Bronchial epithelial cell (primary cell): ENCODE measurements around the gene PLAA. TPM values are rescaled to one million over a fixed set of nuclear protein-coding genes. Genes with fewer than 3 reads are reported as not detected.

ENCODE experiments used
- DNase-seq: peaks from one replicate; pipeline ENCODE4 v3.0.0-alpha.2; 2010; ENCODE audit warnings: low read depth
- FAIRE-seq: peaks from 2 replicates; lab custom pipeline; 2011; peaks lifted over from hg19 to GRCh38; lab: Jason Lieb, UNC
- H3K27me3 ChIP-seq: 2 replicates; pipeline ENCODE4 v1.5.1; 2011; ENCODE audit warnings: low read length; ENCODE audit not compliant: control insufficient read depth, insufficient read depth
- H3K36me3 ChIP-seq: 2 replicates; pipeline ENCODE4 v1.5.1; 2011; ENCODE audit warnings: low read length; ENCODE audit not compliant: control insufficient read depth, insufficient read depth
- H3K4me3 ChIP-seq: 2 replicates; pipeline ENCODE4 v1.5.1; 2011; ENCODE audit warnings: mild to moderate bottlenecking, low read depth, low read length, control low read depth
- CTCF ChIP-seq: IDR thresholded peaks from 2 replicates; pipeline ENCODE4 v1.5.1; 2011; ENCODE audit warnings: mild to moderate bottlenecking, moderate library complexity, low read length, control low read depth, inconsistent platforms; ENCODE audit not compliant: insufficient read depth, severe bottlenecking
- total RNA-seq: library from RNA; depleted of rRNA; stranded (reverse); fragments of >200 nt; gene quantifications from 2 replicates; pipeline ENCODE4 v1.2.1, GENCODE V29; 2014

Gene PLAA
- total RNA-seq, 1 donor from 2014 or later: 27.6 TPM

- Histone ChIP-seq H3K36me3 (no peaks in the 10 kb centered on the region), H3K4me3 (no peak overlapping the region), H3K27me3 (no peaks in the 10 kb centered on the region)
- FAIRE-seq (no peak), DNase-seq (no peak)
- TF ChIP-seq CTCF: no peak
Observed at GRCh38 chr9:26940779-26941178, 6.3 kb downstream of the PLAA start.

GRCh38 chr9:26939955-26940711 is 6.9 kb downstream of the PLAA start:
- DNase-seq (no peak), FAIRE-seq (no peak)
- H3K27me3 ChIP-seq: no peaks in the 10 kb centered on the region
- no peak for TF ChIP-seq CTCF
- no peak overlapping the region for H3K4me3 ChIP-seq
- no peaks in the 10 kb centered on the region for H3K36me3 ChIP-seq

- FAIRE-seq (no peak), DNase-seq (no peak)
- no peaks in the 10 kb centered on the region for H3K27me3 ChIP-seq
- no peak overlapping the region for H3K4me3 ChIP-seq
- H3K36me3 ChIP-seq: no peaks in the 10 kb centered on the region
- no peak for TF ChIP-seq CTCF
Observed at GRCh38 chr9:26937816-26938371, 9.1 kb downstream of the PLAA start.

GRCh38 chr9:26935847-26936246 is 11.2 kb downstream of the PLAA start:
- DNase-seq (no peak), FAIRE-seq (no peak)
- Histone ChIP-seq H3K27me3 (no peaks in the 10 kb centered on the region), H3K36me3 (no peaks in the 10 kb centered on the region), H3K4me3 (no peak overlapping the region)
- TF ChIP-seq CTCF: no peak

GRCh38 chr9:26928902-26929495 is 18.0 kb downstream of the PLAA start:
- DNase-seq: no peak
- TF ChIP-seq CTCF: no peak

More at GRCh38 chr9:26928902-26929495, 18.0 kb downstream of the PLAA start:
- no peaks in the 10 kb centered on the region for H3K27me3 ChIP-seq
- no peak overlapping the region for H3K4me3 ChIP-seq
- FAIRE-seq: no peak
- H3K36me3 ChIP-seq: peaks cover 6% of the 10 kb centered on the region
